Stimulated activated effector memory CD8-positive, alpha-beta T cell treated with anti-CD3 and anti-CD28 coated beads, Interleukin-12 subunit alpha, Interleukin-12 subunit beta, amount 100 ng/mL, for 72 hours (primary cell): ENCODE results near the gene CSNK1D.

Experiments
- ATAC-seq: fragments of 150-1000 bp; cut with Tn5 transposase; 2 replicates; pipeline ENCODE4 v1.10.0; 2021
- DNase-seq, 2 donors: peaks; one replicate each; pipeline ENCODE4 v3.0.0; 2021 to 2022; ENCODE audit warnings: low spot score in 2 of 2
- H3K27ac Mint-ChIP-seq: one replicate; pipeline ENCODE4 v1.8.0; 2022; ENCODE audit warnings: mild to moderate bottlenecking, mixed read lengths
- H3K36me3 Mint-ChIP-seq: one replicate; pipeline ENCODE4 v1.8.0; 2022; ENCODE audit warnings: mild to moderate bottlenecking, mixed read lengths
- H3K4me1 Mint-ChIP-seq: one replicate; pipeline ENCODE4 v1.8.0; 2022; ENCODE audit warnings: mixed read lengths
- H3K4me3 Mint-ChIP-seq: one replicate; pipeline ENCODE4 v1.8.0; 2022; ENCODE audit warnings: mild to moderate bottlenecking, mixed read lengths
- H3K9me3 Mint-ChIP-seq: one replicate; pipeline ENCODE4 v1.8.0; 2022; ENCODE audit warnings: mixed read lengths

The CSNK1D gene

DNA sequence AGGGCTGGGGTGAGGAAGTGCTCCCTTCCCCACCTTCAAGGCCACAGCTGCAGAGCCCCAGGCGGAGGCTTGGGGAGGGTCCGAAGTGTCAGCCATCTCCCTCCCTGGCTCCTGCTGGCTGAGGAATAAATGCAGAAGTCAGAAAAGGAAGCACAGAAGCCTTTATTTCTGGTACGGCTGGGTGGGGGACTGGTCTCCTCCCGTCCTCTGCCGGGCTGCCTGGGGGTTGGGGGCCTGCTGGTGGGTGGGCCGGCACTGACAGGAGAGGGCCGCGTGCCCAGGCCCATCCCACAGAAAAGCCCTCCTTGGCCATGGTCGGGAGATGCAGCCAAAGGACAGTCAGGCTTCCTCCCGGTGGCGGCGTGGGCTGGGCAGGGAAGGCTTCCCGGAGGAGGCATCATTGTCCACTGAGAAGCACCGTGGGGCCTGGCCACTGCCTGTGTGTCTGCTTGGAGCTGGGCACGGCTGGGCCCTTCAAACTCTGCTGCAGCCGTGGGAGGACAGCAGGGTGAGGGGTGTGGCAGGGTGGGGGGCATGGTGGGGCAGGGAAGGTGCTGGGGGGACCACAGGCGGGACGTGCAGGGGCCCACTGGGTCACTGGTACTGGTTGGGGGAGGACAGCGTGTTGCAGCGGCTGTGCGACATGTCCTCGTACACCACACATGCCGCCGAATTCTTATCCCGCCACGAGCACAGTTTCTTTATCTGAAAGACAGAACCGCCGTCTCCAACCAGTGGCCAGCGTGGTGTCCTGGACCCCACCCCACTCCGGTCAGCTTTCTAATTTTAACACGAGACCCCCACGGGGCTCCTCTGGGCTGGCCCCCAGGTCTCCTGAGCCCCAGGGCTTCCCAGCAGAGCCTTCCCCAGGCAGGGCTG is 41.5 kb upstream of the CSNK1D start:
- Mint-ChIP-seq H3K27ac (no peak overlapping the region), H3K4me3 (no peak overlapping the region), H3K9me3 (no peaks in the 10 kb centered on the region), H3K4me1 (peaks cover 29% of the 10 kb centered on the region), H3K36me3 (peaks cover 35% of the 10 kb centered on the region)
- no peak for ATAC-seq
- no peak for DNase-seq

DNA sequence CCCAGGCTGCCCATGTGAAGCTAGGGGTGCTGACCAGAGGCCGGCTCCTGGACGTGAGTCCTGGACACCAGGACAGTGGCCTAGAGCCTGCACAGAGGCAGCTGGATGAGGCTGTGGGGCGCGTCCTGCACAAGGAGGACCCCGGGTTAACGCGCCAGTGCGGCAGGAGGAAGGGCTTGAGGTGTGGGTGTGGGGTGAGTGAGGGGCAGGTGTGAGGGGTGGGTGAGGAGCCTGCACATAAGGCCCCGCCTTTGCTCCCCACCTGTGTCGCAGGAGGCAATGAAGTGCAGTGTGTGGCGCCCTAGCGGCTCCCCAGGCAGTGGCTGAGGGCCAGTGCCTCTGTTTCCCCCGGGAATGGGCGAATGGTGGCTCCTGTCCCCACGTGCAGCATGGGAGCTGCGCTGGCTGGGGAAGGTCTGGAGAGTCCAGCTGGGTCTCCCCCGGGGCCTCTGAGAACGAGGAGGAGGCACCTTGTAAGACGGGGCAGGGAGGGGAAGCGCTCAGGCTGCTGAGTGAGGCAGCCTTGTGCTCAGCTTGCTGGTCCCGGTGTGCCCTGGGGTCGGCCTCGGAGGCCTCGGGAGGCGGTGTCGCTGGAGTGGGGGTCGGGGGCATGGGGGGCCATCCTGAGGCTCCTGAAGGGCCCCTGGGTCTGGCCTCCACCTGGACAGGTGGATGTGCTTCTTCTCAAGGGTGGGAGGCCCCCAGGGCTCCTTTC is 40.7 kb upstream of the CSNK1D start:
- ATAC-seq (no peak), DNase-seq (no peak)
- Mint-ChIP-seq H3K4me3 (no peak overlapping the region), H3K27ac (peak overlapping the region; percentile 32), H3K36me3 (peaks cover 35% of the 10 kb centered on the region), H3K9me3 (no peaks in the 10 kb centered on the region), H3K4me1 (peaks cover 31% of the 10 kb centered on the region)

DNA sequence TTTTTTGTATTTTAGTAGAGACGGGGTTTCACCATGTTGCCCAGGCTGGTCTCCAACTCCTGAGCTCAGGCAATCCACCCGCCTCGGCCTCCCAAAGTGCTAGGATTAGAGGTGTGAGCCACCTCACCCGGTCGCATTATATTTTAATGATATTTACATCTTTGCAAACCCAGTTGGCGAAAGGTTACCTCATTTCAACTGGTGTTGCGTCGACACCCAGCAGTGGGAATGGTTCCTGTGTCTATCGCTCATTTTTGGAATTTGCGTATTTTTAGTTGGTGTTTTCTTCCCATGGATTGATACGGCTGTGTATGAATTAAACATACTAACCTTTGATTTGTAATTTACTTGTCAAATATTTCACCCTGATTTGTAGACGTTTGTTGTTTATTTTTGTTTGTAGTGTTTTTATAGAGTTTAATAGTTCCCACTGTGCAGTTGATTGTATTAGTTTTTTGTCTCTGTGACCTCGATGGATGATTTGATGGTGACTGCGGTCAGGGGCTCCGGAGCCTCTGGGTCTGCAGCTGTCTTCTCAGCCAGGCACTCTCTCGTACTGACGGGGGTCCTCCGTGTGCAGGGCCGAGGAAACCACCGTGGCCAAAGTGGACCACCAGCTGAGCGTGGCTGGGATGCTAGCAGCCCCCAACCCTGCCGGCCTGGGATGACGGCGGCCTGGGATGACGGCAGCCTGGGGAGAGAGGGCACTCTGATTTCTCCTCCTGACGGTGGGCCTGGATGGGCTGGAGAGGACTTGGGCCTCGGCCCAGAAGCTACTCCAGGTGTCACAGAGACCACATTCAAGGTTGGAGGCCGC is 39.9 kb upstream of the CSNK1D start:
- no peak for ATAC-seq
- Mint-ChIP-seq H3K27ac (peak overlapping the region; percentile 32), H3K4me3 (no peak overlapping the region), H3K4me1 (peaks cover 31% of the 10 kb centered on the region), H3K9me3 (no peaks in the 10 kb centered on the region), H3K36me3 (peaks cover 35% of the 10 kb centered on the region)
- no peak for DNase-seq

DNA sequence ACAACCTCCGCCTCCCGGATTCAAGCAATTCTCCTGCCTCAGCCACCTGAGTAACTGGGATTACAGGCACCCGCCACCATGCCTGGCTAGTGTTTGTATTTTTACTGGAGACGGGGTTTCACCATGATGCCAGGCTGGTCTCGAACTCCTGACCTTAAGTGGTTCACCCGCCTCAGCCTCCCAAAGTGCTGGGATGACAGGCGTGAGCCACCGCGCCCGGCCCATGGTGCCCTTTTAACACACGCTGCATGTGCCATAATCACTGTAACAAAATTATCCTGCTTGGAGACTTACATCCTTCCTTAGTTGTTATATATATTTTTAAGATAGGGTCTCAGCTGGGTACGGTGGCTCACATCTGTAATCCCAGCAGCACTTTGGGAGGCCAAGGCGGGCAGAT is 38.5 kb upstream of the CSNK1D start:
- H3K4me1 Mint-ChIP-seq = peaks cover 33% of the 10 kb centered on the region
- ATAC-seq (no peak), DNase-seq (no peak)
- no peak overlapping the region for H3K27ac Mint-ChIP-seq
- no peaks in the 10 kb centered on the region for H3K9me3 Mint-ChIP-seq
- H3K4me3 Mint-ChIP-seq = no peak overlapping the region
- peaks cover 30% of the 10 kb centered on the region for H3K36me3 Mint-ChIP-seq

DNA sequence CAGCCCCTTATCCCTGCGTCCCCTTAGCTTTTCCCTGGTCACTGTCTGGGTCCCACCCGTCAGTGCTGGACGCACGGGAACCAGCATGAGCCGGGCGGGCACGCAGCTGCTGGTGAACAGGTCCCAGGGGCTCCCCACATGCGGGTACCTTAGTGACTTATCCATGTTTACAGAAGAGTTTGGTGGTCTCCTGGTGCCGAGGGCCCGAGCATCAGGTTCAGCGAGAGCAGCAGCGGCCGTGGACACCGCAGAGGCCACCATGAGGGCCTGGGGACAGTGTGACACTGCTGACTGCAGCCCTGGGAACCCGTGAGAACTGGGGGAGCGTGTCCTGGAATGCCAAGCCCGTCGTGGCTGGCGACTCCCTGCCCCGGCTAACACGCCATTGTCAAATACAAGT is 37.4 kb upstream of the CSNK1D start:
- Mint-ChIP-seq H3K4me1 (peaks cover 34% of the 10 kb centered on the region), H3K9me3 (no peaks in the 10 kb centered on the region), H3K4me3 (no peak overlapping the region), H3K27ac (no peak overlapping the region), H3K36me3 (peaks cover 26% of the 10 kb centered on the region)
- ATAC-seq (no peak), DNase-seq (no peak)

DNA sequence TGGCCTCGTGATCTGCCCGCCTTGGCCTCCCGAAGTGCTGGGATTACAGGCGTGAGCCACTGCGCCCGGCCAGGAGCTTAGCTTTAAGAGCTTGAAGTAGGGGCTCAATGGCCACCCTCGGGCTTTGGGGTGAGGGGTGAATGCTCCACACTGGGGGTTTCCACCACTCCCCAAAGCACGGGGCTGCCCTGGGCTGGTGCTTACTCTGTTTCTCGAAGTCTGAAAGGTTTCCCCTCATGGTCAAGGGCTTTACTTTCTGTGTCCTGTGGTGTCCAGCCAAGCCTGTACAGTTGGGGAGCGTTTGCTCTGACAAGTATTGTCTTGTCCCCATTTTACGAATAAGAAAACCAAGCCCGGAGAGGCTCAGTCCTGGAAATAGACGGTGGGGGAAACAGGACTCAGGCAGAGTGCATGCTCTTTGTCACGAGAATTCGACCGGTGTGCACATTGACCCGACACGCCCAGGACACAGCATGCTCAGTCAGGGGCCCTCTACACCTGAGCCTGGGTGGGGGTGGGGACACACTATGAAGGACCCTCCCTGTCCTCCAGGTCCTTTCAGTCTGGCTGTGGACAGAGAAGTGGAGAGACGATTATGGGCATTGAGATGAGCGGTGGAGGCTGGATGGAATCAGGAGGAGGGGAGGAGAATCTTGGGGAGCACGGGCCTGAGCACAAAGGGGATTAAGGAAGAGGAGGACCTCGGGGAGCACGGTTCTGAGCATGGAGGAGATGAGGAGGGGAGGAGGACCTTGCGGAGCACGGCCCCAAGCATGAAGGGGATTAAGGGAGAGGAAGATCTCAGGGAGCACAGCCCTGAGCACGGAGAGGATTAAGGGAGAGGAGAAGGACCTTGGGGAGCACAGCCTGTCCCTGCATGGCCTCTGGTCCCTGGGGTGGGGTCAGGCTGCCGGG is 36.4 kb upstream of the CSNK1D start:
- H3K27ac Mint-ChIP-seq = peak overlapping the region; percentile 3
- no peak for DNase-seq

DNA sequence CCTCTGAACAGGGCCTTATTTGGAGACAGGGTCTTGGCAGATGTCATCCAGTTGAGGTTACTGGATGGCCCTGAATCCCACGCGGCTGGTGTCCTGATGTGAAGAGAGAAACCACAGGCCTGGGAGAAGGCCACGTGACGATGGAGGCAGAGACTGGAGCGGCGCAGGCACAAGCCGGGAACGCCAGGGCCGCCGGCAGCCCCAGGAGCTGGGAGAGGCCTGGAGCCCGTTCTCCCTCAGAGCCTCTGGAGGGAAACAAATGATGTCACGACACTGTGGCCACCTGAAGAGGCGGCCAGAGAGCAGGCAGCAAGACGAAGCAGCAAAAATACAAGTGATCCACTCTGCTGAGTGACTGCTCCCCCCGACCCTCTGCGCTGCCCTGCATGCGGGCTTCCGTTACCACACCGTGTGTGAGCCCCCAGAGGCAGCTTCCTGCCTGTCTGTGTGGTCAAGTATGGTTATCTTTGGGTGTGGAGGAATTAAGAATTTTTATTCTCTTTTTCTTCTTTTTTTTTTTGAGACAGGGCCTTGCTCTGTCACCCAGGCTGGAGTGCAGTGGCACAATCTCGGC is 32.3 kb upstream of the CSNK1D start:
- Mint-ChIP-seq H3K4me1 (peaks cover 65% of the 10 kb centered on the region), H3K9me3 (no peaks in the 10 kb centered on the region), H3K36me3 (no peaks in the 10 kb centered on the region), H3K27ac (peak overlapping the region; percentile 52), H3K4me3 (peak overlapping the region; percentile 28)
- ATAC-seq (no peak), DNase-seq (no peak)

More for the DNA sequence above, 36.4 kb upstream of the CSNK1D start:
- peaks cover 16% of the 10 kb centered on the region for H3K36me3 Mint-ChIP-seq
- peaks cover 37% of the 10 kb centered on the region for H3K4me1 Mint-ChIP-seq
- ATAC-seq = no peak
- H3K4me3 Mint-ChIP-seq = no peak overlapping the region
- no peaks in the 10 kb centered on the region for H3K9me3 Mint-ChIP-seq

DNA sequence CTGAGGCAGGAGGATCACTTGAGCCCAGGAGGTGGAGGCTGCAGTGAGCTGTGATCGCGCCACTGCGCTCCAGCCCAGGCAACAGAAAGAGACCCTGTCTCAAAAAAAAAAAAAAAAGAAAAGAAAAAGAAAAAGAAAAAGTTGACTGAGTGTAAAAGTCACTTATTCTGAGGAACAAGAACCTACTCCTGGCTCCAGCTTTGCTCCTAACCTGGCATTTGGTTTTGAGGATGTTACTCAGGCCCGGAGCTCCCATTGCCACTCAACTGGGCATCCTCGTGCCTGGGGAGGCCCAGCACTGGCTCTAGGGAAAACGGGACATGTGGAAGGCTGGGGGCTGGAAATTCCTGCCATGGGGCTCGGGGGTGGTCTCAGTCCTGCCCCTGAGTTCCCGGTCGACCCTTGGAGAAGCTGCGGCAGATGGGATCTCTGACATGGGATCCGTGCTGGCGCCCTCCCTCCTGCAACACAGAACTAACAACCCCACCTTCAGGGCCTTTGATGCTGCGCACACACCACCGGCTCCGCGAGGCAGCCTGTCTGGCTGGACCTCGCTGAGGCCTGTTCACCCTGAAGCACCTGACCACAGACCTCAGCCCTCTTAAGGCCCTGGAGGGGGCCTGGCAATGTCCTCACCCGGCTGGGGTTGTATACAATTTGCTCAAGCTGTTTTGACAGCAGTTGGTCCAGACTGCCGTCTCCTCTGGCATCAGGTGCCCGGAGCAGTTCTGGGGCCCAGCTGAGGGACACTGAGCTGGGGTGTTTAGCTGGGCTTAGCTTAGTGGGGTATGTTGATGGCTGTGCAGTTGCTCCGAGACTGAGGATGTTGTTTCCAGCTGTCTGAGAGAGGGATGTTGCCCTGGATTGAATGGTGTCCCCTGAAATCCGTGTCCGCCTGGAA is 31.6 kb upstream of the CSNK1D start:
- peak overlapping the region; percentile 52 for H3K27ac Mint-ChIP-seq
- no peak for ATAC-seq
- peaks cover 69% of the 10 kb centered on the region for H3K4me1 Mint-ChIP-seq
- DNase-seq = no peak
- peaks cover 1% of the 10 kb centered on the region for H3K36me3 Mint-ChIP-seq
- H3K9me3 Mint-ChIP-seq = no peaks in the 10 kb centered on the region
- peak overlapping the region; percentile 28 for H3K4me3 Mint-ChIP-seq

DNA sequence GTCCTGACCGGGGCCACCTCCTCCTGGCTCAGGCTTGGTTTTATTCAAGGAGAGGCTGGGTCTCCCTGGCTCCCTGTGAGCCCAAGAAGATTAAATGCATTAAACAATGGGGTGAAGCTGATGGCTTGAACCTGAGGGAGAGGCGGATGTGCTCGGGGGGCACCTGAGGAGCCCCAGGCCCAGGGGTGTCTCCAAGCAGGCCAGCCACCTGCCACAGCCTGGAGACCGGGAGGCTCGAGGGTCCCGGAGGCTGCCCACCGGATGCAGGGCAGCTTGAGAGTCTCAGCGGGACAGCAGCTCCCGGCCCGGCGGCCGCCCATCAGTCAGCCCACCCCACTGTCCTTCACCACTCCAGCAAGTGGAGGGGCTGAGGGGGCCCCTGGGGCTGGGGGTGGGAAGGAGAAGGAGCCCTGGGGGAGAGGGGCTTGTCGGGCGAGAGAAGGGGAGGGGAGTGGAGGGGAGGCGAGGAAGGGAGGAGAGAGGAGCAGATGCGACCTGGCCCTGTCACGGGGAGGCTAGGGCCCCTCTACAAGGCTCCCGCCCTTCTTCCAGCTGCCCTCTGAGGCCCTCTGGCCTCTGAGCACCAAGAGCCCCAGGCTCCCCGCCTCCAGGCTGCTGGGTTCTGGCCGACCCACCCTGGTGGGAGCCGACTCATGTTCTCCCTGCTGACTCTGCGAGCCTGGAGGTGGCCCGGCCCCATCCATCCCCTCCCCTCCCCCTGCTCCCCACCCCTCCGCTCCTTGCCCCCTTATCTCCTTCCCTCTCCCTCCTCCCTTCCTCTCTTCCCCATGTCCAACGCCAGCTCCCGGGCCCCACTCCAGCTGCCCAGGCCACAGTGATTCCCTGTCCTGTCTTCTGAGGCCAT is 30.7 kb upstream of the CSNK1D start:
- H3K4me3 Mint-ChIP-seq = peak overlapping the region; percentile 93
- H3K27ac Mint-ChIP-seq = peak overlapping the region; percentile 100
- DNase-seq = no peak
- no peaks in the 10 kb centered on the region for H3K9me3 Mint-ChIP-seq
- peaks cover 74% of the 10 kb centered on the region for H3K4me1 Mint-ChIP-seq
- peaks cover 8% of the 10 kb centered on the region for H3K36me3 Mint-ChIP-seq
- ATAC-seq = no peak

DNA sequence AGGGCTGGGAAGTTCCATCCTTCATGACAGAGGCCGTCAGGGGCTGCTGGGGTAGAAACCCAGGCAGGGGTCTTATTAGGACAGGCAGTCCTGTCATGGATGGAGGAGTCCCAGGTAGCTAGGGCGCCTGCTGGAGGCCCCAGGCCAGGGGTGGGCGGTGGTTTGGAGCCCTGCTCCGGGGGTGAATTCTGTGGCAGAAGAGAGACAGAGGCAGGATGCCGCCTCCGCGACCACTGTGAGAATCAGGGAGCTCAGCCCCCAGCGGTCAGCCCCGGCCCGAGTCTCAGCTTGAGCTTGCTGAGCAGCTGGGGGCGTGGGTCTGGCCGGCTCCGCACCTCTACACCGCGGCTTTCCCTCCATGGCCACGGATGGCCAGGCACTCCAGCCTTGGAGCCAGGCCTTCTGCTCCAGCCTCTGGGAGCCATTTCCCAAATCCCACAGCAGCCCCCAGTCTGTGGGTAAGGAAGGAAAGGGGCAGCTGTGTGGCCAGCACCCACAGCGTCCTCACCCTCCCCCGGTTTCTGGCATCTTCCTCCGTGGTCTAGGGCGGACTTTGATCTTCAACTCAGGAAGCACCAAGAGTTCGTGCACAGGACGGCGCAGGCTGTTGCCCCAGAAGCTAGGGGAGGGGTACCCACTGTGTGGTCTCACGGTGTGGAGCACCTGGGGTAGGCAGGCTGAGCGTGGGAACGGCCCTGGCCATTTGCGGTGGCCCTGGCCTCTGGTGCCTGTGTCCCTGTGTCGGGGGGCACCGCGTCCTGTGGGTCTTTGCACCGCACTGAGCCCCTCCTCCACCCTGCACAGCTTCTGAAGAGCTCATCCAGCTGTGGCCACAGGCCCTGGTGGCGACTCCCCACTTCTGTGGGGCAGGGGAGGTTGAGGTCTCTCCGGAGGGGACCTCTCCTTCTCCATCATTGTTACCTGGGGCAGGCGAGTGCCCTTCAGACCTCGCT is 29.8 kb upstream of the CSNK1D start:
- Mint-ChIP-seq H3K36me3 (peaks cover 11% of the 10 kb centered on the region), H3K4me1 (peaks cover 83% of the 10 kb centered on the region), H3K4me3 (peak overlapping the region; percentile 93), H3K27ac (peak overlapping the region; percentile 100), H3K9me3 (no peaks in the 10 kb centered on the region)
- DNase-seq (no peak), ATAC-seq (no peak)

DNA sequence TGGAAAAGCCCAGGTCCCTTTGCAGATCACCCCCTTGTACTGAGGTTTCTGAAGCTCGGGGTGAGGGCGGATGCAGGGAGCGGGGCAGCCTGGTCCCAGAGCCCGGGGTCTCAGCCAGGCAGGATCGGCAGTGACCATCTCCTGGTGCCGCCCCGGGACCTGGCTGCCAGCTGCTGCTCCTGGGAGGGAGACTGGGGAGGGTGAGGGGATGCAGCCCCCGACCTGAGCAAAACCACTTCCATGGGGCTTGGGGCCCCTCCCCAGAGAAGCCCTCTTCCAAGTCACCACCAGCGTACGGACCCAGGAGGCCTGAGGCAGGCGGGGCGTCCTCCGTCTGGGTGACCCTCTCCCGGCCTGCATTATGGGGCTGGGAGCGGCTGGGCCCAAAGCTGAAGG is 29.1 kb upstream of the CSNK1D start:
- Mint-ChIP-seq H3K4me3 (peak overlapping the region; percentile 93), H3K9me3 (no peaks in the 10 kb centered on the region), H3K4me1 (peaks cover 90% of the 10 kb centered on the region), H3K36me3 (peaks cover 18% of the 10 kb centered on the region), H3K27ac (peak overlapping the region; percentile 100)
- ATAC-seq = no peak
- no peak for DNase-seq
